ENCODE data around the gene MYO1C.

DNA sequence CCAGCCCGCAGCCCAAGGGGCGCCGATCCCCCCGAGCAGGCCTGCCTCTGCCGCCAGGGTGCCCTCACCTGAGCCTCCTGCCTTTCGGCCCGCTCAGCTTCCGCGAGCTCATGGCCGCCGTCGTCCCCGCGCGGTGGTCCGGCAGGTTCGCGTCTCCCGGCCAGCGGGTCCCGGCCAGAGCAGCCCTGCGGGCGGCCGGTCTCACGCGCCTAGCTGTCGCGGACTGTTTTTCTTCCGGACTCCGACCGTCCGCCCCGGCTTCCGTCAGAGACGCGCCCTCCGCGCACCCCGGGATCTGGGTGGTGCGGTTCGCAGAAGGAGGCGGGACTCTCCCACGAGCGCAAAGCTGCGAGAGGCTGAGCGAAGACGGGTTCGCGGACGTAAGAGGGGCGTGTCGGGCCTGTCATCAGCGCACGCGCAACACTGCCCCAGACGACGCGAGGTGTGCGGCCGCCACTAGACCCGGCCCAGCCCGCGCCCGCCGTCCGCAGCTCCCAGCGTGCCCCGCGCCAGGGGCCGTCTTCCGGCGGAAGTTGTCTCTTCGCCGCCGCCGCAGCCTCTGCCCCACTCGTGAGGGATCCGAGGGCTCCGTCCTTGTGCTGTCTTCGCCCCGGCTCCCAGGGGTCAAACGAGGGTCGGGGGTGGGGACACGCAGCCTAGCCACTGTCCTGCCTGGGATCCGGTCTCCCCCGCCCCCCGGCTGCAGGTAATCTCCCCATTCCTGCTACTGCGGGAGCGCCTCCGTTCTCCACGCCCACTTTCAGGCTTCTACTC, 24.1 kb upstream of the MYO1C start, which contains the start of gene INPP5K:
- TF ChIP-seq, protein P1, sequence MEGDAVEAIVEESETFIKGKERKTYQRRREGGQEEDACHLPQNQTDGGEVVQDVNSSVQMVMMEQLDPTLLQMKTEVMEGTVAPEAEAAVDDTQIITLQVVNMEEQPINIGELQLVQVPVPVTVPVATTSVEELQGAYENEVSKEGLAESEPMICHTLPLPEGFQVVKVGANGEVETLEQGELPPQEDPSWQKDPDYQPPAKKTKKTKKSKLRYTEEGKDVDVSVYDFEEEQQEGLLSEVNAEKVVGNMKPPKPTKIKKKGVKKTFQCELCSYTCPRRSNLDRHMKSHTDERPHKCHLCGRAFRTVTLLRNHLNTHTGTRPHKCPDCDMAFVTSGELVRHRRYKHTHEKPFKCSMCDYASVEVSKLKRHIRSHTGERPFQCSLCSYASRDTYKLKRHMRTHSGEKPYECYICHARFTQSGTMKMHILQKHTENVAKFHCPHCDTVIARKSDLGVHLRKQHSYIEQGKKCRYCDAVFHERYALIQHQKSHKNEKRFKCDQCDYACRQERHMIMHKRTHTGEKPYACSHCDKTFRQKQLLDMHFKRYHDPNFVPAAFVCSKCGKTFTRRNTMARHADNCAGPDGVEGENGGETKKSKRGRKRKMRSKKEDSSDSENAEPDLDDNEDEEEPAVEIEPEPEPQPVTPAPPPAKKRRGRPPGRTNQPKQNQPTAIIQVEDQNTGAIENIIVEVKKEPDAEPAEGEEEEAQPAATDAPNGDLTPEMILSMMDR (IDR thresholded peaks at IDR 0.05 in 8 of 11, conservative IDR thresholded peaks at IDR 0.05 in 3 of 11) = peak in 5 of 11 experiments; percentile 3 to 44 (median 24)
- TF ChIP-seq POLR2AphosphoS5 (IDR thresholded peaks at IDR 0.05) (peak; percentile 90 to 97 (median 94)), POLR2A (IDR thresholded peaks at IDR 0.05) (peak in 2 of 3 donors; percentile 16 to 27)

All from spleen (tissue), 7 donors.